ENCODE data around the gene MYOF.

GRCh38 chr10:93274419-93274818 lies 207.7 kb downstream of the MYOF start:
- TF ChIP-seq, protein P1, sequence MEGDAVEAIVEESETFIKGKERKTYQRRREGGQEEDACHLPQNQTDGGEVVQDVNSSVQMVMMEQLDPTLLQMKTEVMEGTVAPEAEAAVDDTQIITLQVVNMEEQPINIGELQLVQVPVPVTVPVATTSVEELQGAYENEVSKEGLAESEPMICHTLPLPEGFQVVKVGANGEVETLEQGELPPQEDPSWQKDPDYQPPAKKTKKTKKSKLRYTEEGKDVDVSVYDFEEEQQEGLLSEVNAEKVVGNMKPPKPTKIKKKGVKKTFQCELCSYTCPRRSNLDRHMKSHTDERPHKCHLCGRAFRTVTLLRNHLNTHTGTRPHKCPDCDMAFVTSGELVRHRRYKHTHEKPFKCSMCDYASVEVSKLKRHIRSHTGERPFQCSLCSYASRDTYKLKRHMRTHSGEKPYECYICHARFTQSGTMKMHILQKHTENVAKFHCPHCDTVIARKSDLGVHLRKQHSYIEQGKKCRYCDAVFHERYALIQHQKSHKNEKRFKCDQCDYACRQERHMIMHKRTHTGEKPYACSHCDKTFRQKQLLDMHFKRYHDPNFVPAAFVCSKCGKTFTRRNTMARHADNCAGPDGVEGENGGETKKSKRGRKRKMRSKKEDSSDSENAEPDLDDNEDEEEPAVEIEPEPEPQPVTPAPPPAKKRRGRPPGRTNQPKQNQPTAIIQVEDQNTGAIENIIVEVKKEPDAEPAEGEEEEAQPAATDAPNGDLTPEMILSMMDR (optimal IDR thresholded peaks at IDR 0.05 in 1 of 3, IDR thresholded peaks at IDR 0.05 in 1 of 3, conservative IDR thresholded peaks at IDR 0.05 in 1 of 3; ENCODE audit: extremely low read depth in 1 of 3, insufficient read depth in 2 of 3, low read length in 3 of 3), result no peak
- no peak for TF ChIP-seq EZH2 (IDR thresholded peaks at IDR 0.05; ENCODE audit: low read length)
